ENCODE results near the gene FAM120B. TPM values are rescaled to one million over a fixed set of nuclear protein-coding genes. Genes with fewer than 3 reads are reported as not detected.
"Not testable (repeated sequence)": the region's sequence is repeated elsewhere in the genome, so short reads cannot be mapped to it uniquely, and the experiment has no call there.

The FAM120B gene
- polyA plus RNA-seq, 4 donors = 33.4 to 40.2 (median 38.0) TPM

DNA sequence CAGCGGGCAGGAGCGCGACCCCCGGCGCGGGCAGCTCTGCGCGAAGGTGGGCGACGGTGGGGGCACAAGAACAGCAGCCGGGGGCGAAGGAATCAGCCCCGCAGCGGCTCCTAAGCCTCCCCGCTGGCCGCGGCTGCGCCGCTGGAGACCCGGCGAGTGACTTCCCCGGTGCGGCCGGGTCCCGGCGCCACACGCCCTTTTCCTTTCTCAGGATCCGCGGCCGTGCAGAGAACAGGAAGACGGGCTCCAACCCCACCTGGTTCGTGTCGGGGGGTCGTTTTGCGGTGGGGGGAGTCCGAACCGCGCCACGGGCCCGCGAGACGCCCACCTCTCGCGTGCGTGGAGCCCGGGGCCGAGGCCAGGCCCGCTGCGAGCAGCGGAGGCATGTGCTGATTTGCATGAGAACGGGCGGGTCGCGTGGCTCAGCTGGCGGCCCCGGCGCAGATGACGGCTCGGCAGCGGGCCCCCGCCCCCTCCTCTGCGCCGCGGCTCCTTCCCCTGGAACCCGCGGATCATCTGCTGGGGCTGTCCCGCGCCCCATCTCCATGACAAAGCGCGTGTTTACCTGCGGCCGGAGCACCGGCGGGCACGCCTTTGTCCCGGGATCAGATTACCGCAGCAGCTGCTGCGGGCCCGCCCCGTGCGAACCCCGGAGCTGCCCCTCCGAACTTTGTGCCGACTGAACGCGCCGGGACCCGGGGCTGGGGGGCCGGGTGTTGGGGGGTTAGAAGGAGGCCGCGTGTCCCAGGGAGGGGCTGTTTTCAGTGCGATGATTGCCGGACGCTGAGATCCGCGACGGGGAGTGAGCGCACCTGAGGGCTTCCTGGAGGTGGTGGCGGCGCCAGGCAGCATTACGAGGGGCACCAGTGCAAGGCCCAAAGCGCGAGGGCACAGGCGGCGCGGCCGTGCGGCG lies 10.8 kb upstream of the FAM120B start:
- no peak for DNase-seq (ENCODE audit: low read depth in 4 of 4, low spot score in 2 of 4)

DNA sequence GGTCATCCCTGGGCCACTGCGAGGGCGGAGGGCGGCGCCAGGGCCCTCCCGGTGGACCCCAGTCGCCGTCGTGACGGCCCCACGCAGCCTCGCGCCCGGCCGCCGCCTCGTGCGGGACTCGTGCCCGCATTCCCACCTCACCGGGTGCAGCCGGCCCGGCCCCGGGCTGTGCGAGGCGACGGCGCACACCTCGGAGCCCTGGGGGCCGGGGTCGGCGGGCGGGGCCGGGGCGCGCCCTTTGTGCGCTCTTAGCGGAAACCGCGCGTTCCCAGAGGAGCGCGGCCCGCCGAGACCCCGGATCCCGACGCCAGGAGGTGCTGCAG lies 10.2 kb upstream of the FAM120B start:
- no peak for DNase-seq (ENCODE audit: low read depth in 4 of 4, low spot score in 2 of 4)

DNA sequence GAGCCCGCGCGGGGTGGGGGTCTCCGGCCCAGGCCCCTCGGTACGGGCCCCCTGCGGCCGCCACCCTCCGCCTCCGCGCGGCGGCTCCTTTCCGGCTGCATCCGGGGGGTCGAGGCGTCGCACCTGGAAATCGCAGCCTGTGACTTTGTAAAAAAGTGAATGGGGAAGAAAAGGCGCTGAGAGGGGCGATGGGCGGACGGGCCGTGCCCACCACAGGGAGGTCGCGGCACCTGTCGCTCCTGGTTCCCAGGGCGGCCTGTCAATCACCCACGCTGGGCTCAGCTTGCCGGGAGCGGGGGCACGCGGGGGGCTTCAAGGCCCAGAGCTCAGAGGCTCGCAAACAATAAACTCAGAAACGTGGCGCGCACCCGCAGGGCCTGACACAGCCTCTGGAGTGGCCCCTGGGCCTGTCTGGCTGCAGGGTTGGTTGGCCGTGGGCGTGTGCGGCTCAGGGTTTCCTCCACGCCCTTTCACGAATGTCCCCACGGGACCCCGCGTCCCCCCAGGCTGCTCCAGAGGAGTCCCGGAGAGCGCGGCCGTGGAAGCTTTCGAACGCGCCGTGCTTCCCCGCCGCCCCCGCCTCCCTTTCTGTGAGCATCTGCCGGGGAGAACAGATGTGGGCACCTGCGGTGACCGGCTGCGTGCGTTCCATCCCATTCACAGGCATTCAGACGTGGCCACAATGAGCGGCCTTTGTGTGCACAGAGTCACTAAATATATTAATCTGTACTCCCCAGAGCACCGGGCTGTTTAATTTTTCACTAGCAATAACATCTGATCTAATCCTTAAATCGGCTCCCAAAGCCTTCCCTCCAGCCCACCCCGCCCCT lies 9.6 kb upstream of the FAM120B start:
- no peak for DNase-seq (ENCODE audit: low read depth in 4 of 4, low spot score in 2 of 4)

DNA sequence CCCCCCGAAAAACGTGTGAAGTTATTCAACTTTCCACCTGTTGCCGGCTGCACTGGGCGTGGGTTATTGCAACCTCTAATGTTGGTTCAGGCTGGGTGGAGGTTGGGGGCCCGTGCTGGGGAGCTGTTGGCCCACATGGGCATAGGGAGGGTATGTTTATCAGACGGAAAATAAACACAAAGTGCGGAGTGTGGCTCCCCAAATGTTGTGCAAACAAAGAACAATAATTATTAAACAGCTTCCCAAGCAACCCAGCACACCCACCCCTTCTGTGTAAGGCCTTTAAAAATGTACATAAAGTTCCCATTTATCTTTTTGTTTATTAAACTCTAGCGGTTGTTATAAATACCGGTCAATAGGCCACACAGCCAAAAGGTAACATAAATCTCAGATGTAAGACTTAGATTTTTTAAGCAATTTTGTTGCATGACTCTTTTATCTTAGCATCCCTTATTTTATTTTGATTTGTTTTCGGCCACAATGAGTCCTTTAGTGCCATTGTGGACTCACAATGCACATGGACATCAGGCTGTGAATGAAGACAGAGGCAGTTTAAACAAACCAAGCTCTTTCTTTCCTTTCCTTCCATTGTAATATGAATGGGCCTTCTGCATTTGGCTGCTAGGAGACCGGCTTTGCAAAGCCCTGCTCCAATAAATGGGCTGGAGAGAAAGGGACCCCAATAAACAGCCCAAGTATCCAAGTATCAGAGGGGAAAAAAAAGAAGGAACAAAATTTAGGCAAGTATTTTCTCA lies 8.8 kb upstream of the FAM120B start:
- DNase-seq (ENCODE audit: low read depth in 4 of 4, low spot score in 2 of 4) = no peak

DNA sequence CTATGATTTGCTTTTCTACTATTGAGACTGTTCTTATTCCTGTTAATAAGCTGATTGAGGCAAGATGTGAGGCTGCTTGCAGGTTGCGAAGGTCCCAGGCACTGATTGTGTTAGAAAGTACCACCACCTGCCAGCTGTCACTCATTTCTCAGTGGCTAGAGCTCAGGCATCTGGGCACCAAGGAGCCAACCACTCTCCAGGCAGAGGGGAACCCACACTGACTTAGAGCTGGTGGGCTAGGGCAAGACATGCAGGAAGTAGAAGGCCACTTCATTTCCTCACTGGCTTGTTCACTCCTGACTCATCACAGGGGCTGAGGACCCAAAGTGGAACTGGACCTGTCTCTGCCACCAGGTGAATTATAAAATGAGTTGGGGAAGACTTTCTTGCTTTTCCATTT lies 7.9 kb upstream of the FAM120B start:
- DNase-seq (ENCODE audit: low read depth in 4 of 4, low spot score in 2 of 4) = no peak

DNA sequence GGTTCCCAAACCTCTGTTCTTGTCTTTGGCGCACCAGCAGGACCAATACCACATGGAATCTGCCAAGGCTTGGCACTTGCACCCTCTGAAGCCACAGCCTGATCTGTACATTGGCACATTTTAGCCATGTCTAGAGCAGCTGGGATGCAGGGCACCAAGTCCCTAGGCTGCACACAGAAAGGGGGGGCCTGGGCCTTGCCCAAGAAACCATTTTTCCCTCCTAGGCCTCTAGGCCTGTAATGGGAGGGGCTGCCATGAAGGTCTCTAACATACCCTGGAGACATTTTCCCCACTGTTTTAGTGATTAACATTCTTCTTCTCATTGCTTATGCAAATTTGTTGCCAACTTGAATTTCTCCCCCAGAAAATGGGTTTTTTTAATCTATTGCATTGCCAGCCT lies 5.4 kb upstream of the FAM120B start:
- no peak for DNase-seq (ENCODE audit: low read depth in 4 of 4, low spot score in 2 of 4)

DNA sequence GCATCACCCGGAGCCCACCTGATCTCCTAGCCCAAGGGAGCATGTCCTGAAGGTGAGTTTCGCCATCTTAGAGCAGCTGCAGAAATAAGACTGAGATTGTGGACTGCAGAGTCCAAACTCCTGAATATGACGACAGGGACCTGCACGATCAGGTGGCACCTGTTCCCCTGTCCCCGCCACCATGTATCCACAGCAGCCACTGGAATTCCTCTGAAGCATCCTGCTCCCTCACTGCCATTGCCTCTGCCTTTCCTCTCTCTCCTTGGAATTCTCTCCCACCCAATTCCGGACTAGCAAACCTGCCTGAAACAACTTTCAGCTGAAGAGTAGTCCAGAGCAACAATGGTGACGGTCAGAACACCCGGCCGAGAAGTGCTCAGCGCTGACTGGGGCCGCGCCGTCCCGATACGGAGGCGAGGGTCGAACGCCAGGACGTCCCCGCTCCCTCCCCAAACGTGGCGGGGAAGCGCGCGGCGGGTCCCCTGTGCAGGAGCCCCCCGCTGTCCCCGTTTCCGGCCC lies 694 bp upstream of the FAM120B start:
- no peak for DNase-seq (ENCODE audit: low read depth in 4 of 4, low spot score in 2 of 4)

DNA sequence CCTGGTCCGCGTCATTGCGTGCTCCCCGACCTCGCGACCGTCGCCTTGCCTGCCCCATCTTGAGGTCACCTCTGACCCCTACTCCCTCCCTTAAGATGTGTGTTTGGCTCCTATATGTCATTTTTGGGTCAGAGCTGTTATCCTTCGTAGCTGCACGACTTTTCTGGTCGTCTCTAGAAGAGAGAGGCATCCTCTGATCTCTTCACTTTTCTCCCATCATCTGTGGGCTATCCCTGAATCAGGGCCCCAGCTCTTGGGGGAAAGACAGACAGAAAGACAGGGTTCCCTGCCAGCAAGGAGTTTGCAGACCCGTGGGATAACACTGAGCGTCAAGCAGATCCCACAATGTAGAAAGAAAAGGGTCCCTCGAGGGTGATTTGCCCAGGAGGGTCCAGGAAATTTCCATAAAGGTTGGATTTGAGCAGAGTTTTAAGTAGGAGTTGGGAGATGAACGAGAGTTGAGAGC lies 555 bp downstream of the FAM120B start:
- DNase-seq (ENCODE audit: low read depth in 4 of 4, low spot score in 2 of 4) = no peak

DNA sequence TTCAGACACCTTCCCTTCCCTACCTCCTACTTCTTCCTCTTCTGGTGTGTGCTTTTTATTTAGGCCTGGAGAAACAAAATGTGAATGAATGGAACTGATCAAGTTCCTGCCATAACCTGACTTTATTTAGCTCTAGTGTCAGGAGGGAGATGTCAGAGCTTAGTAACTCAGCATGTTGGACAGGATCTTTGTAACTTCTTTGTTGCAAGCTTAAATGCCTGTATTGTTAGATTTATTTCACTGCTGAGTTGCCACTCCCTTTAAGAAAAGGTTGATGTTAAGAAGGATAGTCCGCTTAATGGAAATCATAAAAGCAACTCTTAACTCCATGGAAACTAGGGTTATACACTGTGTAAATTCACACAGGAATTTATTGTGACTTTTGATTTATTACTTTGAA lies 2.2 kb downstream of the FAM120B start:
- no peak for DNase-seq (ENCODE audit: low read depth in 4 of 4, low spot score in 2 of 4)

DNA sequence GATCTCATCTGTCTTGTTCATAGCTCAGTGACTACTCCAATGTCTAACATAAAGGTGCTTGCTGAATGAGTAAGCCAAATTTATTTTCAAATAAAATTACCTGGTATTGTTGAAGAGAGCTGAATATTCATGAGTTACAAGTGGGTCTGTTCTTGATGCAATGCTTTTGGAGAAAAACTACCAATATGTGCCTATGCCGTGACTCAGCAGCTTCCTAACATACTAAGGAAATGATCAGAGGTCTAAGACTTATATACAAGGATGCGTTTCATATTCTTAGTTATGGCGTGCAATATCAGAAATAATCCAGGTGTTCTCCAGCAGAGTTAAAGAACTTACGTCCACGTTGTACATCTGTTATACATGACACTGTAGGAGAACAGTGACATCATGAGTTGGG lies 5.1 kb downstream of the FAM120B start:
- no peak for DNase-seq (ENCODE audit: low read depth in 4 of 4, low spot score in 2 of 4)

DNA sequence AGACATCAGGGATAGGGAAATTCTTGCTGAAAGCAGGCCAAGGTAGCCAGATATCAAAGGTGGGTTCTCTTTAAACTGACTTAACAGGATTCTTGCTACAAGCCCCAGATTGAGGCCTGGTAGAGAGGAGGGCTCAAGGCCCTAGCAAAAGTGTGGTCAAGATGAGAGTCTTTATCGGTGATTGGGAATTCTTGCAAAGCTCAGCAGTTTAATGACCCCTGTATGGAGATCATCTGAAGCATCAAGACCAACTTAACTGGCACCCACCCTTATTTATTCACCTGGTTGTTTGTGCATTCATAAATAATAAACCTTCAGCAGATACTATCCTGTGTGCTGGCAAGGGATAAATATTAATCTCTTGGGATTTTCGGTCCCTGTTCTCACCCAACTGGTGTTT lies 6.3 kb downstream of the FAM120B start:
- DNase-seq (ENCODE audit: low read depth in 4 of 4, low spot score in 2 of 4) = no peak

DNA sequence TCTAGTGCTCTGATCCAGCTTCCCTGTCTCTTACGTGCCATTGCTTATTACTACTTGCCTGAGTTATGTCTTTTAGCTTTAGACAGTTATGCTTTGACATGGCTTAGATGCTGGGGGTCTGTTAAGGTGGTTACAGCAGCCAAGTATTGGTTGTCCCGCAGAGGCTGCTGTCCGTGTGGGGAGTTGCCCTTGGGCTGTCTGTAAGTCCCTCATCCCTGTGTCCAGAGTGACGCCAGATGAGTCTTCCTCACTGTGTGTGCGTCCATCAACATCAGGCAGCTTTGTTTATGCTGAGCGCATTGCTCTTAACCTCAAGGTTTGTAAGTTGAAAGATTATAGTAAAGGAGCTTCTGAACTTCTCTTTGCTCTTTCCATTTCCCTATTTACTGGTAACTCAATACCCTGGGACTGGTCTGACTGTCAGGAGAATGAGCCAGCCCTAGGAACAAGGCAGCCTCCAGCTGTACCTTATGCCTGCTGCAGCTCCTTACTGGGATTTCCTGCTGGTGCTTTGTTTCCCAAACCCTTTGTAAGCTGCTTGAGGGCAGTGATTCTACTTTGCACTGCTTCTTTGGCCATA lies 7.2 kb downstream of the FAM120B start:
- DNase-seq (ENCODE audit: low read depth in 4 of 4, low spot score in 2 of 4) = no peak

DNA sequence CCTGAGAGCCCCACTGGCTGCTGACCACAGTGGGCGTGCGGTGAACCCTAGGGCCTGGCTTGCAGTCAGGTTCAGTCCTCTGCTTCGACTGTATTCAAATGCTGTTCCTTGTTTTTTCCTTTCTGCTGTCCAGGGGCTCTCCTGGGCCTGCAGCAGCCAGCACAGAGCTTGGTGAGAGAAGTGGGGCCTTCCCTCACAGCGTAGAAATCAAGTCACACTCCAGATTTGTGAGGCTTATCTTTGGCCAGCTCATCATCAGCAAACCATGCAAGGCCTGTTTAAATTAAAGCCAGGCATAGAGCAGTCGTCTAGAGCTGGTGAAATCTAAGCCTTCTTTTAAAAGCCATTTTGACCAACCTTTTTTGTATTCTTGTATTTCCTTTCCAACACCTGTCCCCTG lies 8.4 kb downstream of the FAM120B start:
- DNase-seq (ENCODE audit: low read depth in 4 of 4, low spot score in 2 of 4) = no peak

DNA sequence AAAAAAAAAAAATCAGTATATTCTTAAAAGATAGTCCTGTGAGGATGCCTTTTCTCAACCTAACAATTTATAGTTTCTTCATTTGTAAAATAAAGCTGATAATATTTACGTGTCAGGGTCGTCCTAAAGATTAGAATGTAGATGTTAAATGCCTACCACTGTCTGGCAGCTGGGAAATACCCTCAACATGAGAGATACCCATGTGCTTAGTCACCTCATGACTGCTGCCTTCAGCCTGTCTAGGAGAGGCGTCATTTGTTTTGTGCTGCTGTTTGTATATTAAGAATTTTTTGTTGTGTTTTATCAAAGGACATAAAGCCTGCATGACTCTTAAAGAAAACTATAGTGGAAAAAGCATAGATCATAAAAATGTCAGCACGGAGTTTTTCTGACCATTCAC lies 9.5 kb downstream of the FAM120B start:
- DNase-seq (ENCODE audit: low read depth in 4 of 4, low spot score in 2 of 4) = no peak

DNA sequence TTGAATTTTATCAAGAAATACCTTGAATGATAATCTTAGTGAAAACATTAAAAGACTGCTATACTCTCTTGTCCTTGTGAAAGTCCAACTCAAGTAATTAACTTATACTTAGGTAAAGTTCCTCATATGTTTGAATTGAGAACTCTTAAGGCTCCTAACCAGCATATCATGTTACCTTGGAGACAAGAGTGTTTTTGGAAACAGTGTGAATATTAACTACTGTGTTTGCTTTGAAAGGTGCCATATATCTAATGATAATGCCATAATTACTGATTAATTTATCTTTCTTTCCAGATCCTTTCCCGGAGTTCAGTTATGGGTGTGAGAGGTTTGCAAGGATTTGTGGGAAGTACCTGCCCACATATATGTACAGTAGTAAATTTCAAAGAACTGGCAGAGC lies 10.5 kb downstream of the FAM120B start:
- no peak for DNase-seq (ENCODE audit: low read depth in 4 of 4, low spot score in 2 of 4)

DNA sequence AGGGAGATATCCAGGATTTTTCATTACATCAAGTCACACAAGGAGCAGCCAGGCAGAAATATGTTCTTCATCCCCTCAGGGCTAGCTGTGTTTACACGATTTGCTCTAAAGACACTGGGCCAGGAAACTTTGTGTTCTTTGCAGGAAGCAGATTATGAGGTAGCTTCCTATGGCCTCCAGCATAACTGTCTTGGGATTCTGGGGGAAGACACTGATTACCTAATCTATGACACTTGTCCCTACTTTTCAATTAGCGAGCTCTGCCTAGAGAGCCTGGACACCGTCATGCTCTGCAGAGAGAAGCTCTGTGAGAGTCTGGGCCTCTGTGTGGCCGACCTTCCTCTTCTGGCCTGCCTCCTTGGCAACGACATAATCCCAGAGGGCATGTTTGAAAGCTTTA lies 11.2 kb downstream of the FAM120B start:
- DNase-seq (ENCODE audit: low read depth in 4 of 4, low spot score in 2 of 4) = no peak

DNA sequence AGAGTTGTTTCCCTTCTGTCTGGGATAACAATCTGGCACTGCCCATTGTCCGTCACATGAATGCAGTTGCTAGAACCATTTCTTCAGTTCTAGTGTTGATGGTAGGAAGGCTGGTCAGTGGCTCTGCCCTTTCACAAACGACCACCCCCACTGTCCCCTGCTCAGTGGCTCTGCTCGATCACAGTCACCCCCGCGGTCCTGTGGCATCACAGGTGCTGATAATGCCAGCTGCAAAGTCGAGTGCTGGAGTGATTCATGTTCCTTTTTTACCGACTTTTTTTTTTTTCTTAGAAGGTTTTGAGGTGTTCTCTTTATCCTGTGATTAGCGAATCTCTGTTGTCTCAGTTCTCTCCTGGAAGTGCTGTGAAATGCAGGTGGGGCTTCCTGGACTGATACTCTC lies 22.8 kb downstream of the FAM120B start:
- DNase-seq (ENCODE audit: low read depth in 4 of 4, low spot score in 2 of 4) = no peak

DNA sequence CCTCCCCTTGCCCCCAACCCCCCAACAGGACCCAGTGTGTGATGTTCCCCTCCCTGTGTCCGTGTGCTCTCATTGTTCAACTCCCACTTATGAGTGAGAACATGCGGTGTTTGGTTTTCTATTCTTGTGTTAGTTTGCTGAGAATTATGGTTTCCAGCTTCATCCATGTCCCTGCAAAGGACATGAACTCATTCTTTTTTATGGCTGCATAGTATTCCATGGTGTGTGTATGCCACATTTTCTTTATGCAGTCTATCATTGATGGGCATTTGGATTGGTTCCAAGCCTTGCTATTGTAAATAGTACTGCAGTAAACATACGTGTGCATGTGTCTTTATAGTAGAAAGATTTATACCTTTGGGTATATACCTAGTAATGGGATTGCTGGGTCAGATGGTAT lies 28.6 kb downstream of the FAM120B start:
- not testable (repeated sequence) for DNase-seq (ENCODE audit: low read depth in 4 of 4, low spot score in 2 of 4)

DNA sequence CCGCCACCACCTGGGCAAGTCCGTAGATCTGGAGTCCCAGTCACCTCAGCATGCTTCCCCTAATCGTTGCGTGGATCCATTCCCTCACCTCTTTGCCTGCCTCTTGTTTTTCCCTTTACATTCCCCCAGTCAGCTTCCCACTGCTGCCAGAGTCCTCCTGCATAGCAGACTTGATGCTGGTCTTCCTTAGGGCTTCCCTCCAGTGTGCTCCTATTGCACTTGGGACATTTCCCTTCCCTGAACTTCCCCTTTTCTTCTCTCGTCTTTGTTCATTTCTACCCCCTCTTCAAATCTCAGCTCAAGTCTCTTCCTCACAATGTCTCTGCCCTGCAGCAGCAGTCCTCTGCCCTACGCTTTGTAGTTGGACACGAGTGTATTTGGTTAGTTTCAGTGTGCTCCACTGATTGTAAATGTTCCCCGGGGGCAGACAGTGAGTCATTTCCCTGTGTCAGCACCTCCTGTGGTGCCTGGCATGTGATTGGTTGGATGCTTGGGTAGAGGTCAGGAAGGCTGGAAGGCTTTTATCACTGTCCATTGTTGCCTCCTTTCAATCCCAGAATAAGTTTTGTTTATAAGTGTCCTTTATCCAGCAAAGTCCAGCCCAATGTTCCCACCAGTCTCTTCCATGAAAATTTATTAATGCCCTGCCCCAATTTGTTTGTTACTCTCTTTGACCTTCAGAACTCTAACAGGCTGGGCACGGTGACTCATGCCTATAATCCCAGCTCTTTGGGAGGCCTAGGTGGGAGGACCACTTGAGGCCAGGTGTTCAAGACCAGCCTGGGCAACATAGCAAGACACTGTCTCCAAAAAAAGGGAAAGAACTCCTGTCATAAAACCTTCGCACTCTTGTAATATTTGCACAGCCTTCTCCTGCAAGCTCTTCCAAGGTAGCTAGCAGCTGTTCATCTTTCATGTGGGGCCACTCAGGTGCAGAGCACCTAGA lies 38.3 kb downstream of the FAM120B start:
- no peak for DNase-seq (ENCODE audit: low read depth in 4 of 4, low spot score in 2 of 4)

All from left renal cortex interstitium (tissue), 4 donors.